Lung microvascular endothelial cell (primary cell): ENCODE results near the gene MIEF2. TPM values are rescaled to one million over a fixed set of nuclear protein-coding genes. Genes with fewer than 3 reads are reported as not detected.
"Not testable (repeated sequence)": the region's sequence is repeated elsewhere in the genome, so short reads cannot be mapped to it uniquely, and the experiment has no call there.

Source experiments
- DNase-seq, 2 donors: peaks; one replicate each; pipeline versions ENCODE4 v3.0.0 to v3.0.0-alpha.2; 2010; ENCODE audit warnings: low read depth in 2 of 2
- total RNA-seq: library from RNA; depleted of rRNA; stranded (reverse); fragments of >200 nt; gene quantifications from 2 replicates; pipeline ENCODE4 v1.2.1, GENCODE V29; 2014

The MIEF2 gene
- total RNA-seq, 1 donor from 2014 or later = 10.3 TPM

GRCh38 chr17:18291718-18292540 lies 31.5 kb downstream of the MIEF2 start:
- DNase-seq = no peak

GRCh38 chr17:18298061-18298460 lies 37.6 kb downstream of the MIEF2 start:
- DNase-seq = not testable (repeated sequence)

GRCh38 chr17:18300725-18301480 lies 40.4 kb downstream of the MIEF2 start:
- DNase-seq = peak; percentile 20 to 42

- not testable (repeated sequence) for DNase-seq
Measured at GRCh38 chr17:18303206-18303605, 42.7 kb downstream of the MIEF2 start.

- DNase-seq = no peak
Measured at GRCh38 chr17:18309202-18309601, 48.7 kb downstream of the MIEF2 start.

- DNase-seq = peak; percentile 21 to 54
Measured at GRCh38 chr17:18314059-18314730, 53.7 kb downstream of the MIEF2 start.

- DNase-seq = peak; percentile 92 to 99
Measured at GRCh38 chr17:18314731-18315561, 54.5 kb downstream of the MIEF2 start, which contains the start of the genes SMCR8 and TOP3A. Gene SMCR8, plus strand, starts transcription at chr17:18315293. Its CDS starts 497 bp downstream, at chr17:18315790. Gene TOP3A, minus strand, starts transcription at chr17:18314994. Its CDS starts 216 bp downstream, at chr17:18314778.

GRCh38 chr17:18315562-18315922 lies 55.1 kb downstream of the MIEF2 start:
- peak in 1 of 2 donors; percentile 40 for DNase-seq

- no peak for DNase-seq
Measured at GRCh38 chr17:18315961-18316360, 55.5 kb downstream of the MIEF2 start.

Other genes starting within 250 kb of the MIEF2 start
- 14.8 and 15.1 TPM in 2 replicates for gene ATPAF2, start 221.5 kb upstream of the MIEF2 start, total RNA-seq
- 5.2 and 5.6 TPM in 2 replicates for gene GID4, start 221.3 kb upstream of the MIEF2 start, total RNA-seq
- gene DRG2, start 172.7 kb upstream of the MIEF2 start, total RNA-seq = 23.8 and 31.3 TPM in 2 replicates
- gene MYO15A, start 151.9 kb upstream of the MIEF2 start, total RNA-seq = under 0.01 and 0.22 TPM in 2 replicates
- 43.6 and 70.6 TPM in 2 replicates for gene ALKBH5, start 76.8 kb upstream of the MIEF2 start, total RNA-seq
- 13.9 and 14.6 TPM in 2 replicates for gene LLGL1, start 35.0 kb upstream of the MIEF2 start, total RNA-seq
- gene FLII, start 1.9 kb upstream of the MIEF2 start, total RNA-seq = 247 and 272 TPM in 2 replicates
- 13.1 and 14.1 TPM in 2 replicates for gene TOP3A, start 54.3 kb downstream of the MIEF2 start, total RNA-seq
- gene SMCR8, start 54.6 kb downstream of the MIEF2 start, total RNA-seq = 10.7 and 15.5 TPM in 2 replicates
- gene SHMT1, start 102.9 kb downstream of the MIEF2 start, total RNA-seq = 7.4 and 9.3 TPM in 2 replicates
- gene EVPLL, start 117.1 kb downstream of the MIEF2 start, total RNA-seq = not detected in 2 replicates
- not detected in 2 replicates for gene LGALS9C, start 216.1 kb downstream of the MIEF2 start, total RNA-seq